Stimulated activated naive CD4-positive, alpha-beta T cell (primary cell): ENCODE data around the gene GCAT.
"Not testable (repeated sequence)": the region's sequence is repeated elsewhere in the genome, so short reads cannot be mapped to it uniquely, and the experiment has no call there.

Experiments used
- DNase-seq, 6 experiments: peaks; one replicate each; lab custom pipeline; 2025; lab: John Stamatoyannopoulos, UW

The GCAT gene

GRCh38 chr22:37782340-37783168 is 25.2 kb upstream of the GCAT start:
- DNase-seq, result no peak

- no peak for DNase-seq
These were observed 22.8 kb upstream of the GCAT start for GRCh38 chr22:37784829-37785495.

GRCh38 chr22:37790234-37790633 is 17.5 kb upstream of the GCAT start:
- no peak for DNase-seq

DNA sequence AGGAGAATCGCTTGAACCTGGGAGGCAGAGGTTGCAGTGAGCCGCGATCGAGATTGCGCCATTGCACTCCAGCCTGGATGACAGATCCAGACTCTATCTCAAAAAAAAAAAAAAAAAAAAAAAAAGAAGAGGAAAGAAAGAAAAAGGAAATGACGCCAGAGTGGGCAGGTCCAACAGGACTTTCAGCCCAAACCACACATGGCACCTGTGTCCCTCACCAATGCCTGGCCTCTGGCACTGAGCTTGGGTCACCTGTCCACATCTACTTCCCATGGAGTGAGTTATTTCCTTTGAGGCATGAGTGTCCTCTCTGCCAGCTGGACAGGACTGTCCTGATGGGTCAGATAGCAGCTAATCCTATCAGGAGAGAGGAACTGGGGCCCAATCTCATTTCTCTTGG is 15.2 kb upstream of the GCAT start:
- no peak for DNase-seq

- DNase-seq, result no peak
These were observed 13.4 kb upstream of the GCAT start for GRCh38 chr22:37794376-37794775.

DNA sequence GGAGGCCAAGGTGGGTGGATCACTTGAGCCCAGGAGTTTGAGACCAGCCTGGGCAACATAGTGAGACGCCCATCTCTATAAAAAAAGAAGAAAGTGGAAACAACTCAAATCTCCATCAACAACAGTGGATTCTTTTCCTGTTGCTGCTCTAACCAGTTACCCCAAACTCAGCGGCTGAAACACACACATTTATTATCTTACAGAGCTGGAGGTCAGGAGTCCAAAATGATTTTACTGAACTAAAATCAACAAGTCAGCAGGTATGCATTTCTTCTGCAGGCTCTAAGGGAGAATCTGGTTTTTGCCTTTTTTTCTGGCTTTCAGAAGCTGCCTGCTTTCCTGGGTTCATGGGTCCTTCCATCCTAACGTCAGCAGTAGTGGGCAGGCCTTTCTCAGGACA is 11.7 kb upstream of the GCAT start:
- no peak for DNase-seq

DNA sequence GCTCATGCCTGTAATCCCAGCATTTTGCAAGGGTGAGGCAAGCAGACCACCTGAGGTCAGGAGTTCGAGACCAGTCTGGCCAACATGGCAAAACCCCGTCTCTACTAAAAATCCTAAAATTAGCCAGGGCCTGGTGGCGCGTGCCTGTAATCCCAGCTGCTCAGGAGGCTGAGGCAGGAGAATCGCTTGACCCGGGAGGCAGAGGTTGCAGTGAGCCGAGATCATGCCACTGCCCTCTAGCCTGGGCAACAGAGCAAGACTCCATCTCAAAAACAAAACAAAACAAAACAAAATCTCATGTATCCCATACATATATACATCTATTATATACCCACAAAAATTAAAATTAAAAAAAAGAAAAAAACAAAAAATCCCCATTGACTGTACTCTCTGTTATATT is 10.5 kb upstream of the GCAT start:
- DNase-seq, result not testable (repeated sequence)

- DNase-seq, result no peak
These were observed 9.7 kb upstream of the GCAT start for GRCh38 chr22:37797874-37798500.

DNA sequence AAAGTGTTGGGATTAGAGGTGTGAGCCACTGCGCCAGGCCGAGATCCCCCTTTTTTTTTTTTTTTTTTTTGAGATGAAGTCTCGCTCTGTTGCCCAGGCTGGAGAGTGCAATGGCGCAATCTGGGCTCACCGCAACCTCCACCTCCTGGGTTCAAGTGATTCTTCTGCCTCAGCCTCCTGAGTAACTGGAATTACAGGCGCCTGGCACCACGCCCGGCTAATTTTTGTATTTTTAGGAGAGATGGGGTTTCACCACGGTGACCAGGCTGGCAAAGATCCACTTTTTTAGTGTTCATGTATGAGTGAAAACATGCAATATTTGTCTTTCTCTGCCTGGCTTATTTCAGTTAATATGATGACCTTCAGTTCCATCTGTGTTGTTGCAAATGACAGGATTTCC is 7.8 kb upstream of the GCAT start:
- DNase-seq, result not testable (repeated sequence)

- DNase-seq, result peak in 1 of 6 experiments; percentile 37
These were observed 5.8 kb upstream of the GCAT start for GRCh38 chr22:37801946-37802309.

DNA sequence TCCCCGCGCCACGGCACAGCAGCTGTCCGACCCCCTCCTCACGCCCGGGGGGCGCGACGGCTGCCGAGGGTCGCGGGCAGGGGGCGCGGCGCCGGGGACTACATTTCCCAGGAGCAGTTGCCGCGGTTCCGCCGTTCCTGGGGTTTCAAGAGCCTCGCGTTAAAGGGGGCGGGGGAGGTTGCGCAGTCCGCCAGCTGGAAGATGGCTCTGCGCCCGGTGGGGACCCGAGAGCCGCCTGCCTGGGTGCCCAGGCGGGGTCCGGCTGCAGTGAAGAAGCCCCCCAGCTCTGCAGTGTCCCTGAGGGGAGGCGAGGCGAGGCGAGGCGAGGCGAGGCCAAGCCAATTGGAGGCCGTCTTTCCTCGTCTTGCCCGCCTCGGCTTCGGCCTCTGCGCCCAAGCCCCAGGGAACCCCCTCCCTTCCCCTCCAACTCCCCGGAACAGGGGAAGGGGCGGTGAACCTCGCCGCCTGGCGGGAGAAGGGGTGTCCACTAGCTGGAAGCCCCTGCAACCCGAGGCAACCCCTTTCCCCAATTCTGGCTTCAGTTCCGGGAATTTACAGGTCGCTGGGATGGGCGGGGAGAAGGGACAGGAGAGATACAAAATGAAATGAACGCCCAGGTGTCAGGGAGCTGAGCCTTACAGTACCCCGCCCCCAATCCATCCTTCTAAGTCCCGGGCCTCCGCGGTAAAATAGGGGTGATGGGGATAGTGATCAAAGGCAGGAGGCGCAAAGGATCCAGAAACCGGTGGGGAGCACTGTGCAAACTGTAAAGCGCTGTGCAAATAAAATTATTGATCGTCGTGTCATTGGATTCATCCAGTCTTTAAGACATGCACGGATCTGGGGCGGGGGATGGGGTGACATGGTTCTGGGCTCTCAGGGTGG is 5.2 kb upstream of the GCAT start:
- peak in 1 of 6 experiments; percentile 37 for DNase-seq

GRCh38 chr22:37803195-37803638 is 4.5 kb upstream of the GCAT start:
- DNase-seq, result no peak

DNA sequence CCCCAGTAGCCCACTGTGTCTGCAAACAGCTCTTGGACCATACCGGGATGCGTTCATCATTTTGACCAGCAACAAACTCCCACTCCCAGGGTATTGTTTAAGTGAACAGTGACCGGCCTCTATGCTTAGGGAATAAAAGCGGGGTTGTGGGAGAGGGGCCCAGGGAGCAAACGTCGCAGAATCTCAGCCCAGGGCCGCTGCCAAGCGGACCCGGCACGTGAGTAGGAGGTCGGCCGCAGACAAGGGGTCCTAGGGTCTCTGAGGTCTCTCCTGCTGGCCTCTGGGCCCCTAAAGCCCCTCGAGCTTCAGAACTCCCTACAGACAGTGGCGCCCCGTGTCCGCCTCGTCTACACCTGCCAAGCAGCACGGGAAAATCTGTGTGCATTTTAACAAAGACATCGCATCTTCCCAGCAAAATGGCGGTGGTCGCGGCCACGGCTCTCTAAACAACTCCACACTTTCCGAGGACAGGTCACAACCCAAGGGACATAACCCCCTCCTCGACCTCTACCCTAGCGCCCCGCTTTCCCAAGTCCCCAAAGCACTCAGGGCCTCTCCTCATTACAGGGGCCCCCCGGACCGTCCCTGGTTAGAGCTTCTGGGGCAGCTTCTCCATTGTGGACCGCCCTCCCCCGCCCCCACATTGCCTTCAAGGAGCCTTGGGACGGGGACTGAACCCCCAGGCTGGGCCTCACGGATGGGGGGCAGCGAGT is 3.9 kb upstream of the GCAT start:
- no peak for DNase-seq

- DNase-seq, result no peak
These were observed 3.3 kb upstream of the GCAT start for GRCh38 chr22:37804352-37804880.

GRCh38 chr22:37804881-37805809 is 2.6 kb upstream of the GCAT start:
- peak; percentile 41 to 74 (median 59) for DNase-seq

GRCh38 chr22:37805810-37806277 is 1.9 kb upstream of the GCAT start:
- DNase-seq, result no peak

DNA sequence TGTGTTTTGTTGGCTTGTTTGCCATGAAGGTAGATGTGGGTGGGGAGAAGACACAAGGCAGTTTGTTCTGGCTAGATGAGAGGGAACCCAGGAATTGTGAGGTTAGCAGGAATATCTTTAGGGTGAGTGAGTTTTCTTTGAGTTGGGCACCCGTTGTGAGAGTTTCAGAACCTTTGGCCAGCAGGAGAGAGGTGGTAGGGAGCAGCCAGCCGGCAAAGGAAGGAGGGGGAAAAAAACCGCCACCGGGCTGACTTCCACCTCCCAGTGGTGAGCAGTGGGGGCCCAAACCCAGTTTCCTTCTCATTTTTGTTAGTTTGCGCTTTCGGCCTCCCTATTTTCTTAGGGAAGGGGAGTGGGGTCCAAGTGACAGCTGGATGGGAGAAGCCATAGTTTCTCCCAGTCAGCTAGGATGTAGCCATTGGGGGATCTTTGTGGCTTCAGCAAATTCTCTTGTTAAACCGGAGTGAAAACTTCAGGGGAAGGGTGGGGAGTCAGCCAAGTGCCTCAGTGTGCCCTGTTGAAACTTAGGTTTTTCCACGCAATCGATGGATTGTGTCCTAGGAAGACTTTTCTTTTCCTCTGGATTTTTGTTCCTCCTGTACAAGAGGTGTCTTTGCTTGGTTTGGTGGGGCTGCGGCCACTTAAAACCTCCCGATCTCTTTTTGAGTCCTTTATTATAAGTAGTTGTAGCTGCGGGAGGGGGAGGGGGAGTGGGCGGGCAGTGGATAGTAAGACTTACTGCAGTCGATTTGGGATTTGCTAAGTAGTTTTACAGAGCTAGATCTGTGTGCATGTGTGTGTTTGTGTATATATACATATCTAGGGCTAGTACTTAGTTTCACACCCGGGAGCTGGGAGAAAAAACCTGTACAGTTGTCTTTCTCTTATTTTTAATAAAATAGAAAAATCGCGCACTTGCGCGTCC is 1.1 kb upstream of the GCAT start:
- peak in 1 of 6 experiments; percentile 13 for DNase-seq

GRCh38 chr22:37808294-37808657 is 542 bp downstream of the GCAT start:
- peak in 1 of 6 experiments; percentile 38 for DNase-seq
